Stomach (tissue), 9 donors: ENCODE measurements around the gene IGBP1. TPM values are rescaled to one million over a fixed set of nuclear protein-coding genes. Genes with fewer than 3 reads are reported as not detected.
"Not testable (repeated sequence)": the region's sequence is repeated elsewhere in the genome, so short reads cannot be mapped to it uniquely, and the experiment has no call there.

Experiments
- DNase-seq, 2 donors: peaks; one replicate each; pipeline versions ENCODE4 v3.0.0 to v3.0.0-alpha.2; 2013 to 2019
- H3K27ac ChIP-seq, 5 donors: fragments of 200-600 bp in 4 of 5; sonication (generic) in 4 of 5; one replicate each; pipeline ENCODE4 v1.5.1; 2013 to 2019; ENCODE audit warnings: mild to moderate bottlenecking in 1 of 5, moderate library complexity in 1 of 5
- H3K27me3 ChIP-seq, 3 donors: fragments of 200-600 bp; sonication (generic); one replicate each; pipeline ENCODE4 v1.5.1; 2017 to 2019; ENCODE audit warnings: mixed run types in 1 of 3
- H3K36me3 ChIP-seq, 4 donors: fragments of 200-600 bp; sonication (generic); 1 replicate in 3 of 4; 2 replicates in 1 of 4; pipeline ENCODE4 v1.5.1; 2016 to 2019
- H3K4me1 ChIP-seq, 4 donors: fragments of 200-600 bp; sonication (generic); one replicate each; pipeline ENCODE4 v1.5.1; 2016 to 2019
- H3K4me3 ChIP-seq, 4 donors: fragments of 200-600 bp; sonication (generic) in 3 of 4; one replicate each; pipeline ENCODE4 v1.5.1; 2016 to 2019; ENCODE audit warnings: mild to moderate bottlenecking in 1 of 4
- H3K9me3 ChIP-seq, 4 donors: fragments of 200-600 bp; sonication (generic); one replicate each; pipeline ENCODE4 v1.5.1; 2016 to 2019
- EP300 ChIP-seq: sonication (generic); formaldehyde crosslinking; IDR thresholded peaks from one replicate; pipeline ENCODE4 v1.6.1; 2017; ENCODE audit warnings: antibody characterized with exemption
- POLR2A ChIP-seq, 4 donors: fragments of 450-650 bp; IDR thresholded peaks; one replicate each; pipeline ENCODE4 v1.6.1; 2016; ENCODE audit warnings: antibody characterized with exemption in 4 of 4, control low read depth in 2 of 4, mild to moderate bottlenecking in 1 of 4, moderate library complexity in 1 of 4
- POLR2AphosphoS5 ChIP-seq, 3 donors: sonication (generic); formaldehyde crosslinking; IDR thresholded peaks; one replicate each; pipeline ENCODE4 v1.6.1; 2016; ENCODE audit warnings: antibody characterized with exemption in 3 of 3
- WGBS, 5 donors: extraction: QIAGEN DNeasy Blood & Tissue Kit in 3 of 5; methylation state at CpG; one replicate each; pipeline versions ENCODE4 v1.1.5 to v1.1.7; 2013 to 2018; 5-methylcytosine and 5-hydroxymethylcytosine counted together
- intact Hi-C: fragments of 100-400 bp; cut with DNase I; formaldehyde crosslinking; loops from one replicate; pipeline ENCODE4 v1.15.1; 2023; ENCODE audit warnings: low total_unique reads
- polyA plus RNA-seq, 3 donors: library from polyadenylated mRNA; stranded (reverse); fragments of 200-250 nt; gene quantifications; one replicate each; pipeline ENCODE4 v1.2.3, GENCODE V29; 2013
- total RNA-seq, 5 donors: library from RNA; depleted of rRNA; stranded (reverse); fragments of >200 nt; gene quantifications; one replicate each; pipeline versions ENCODE4 v1.1.0 to v1.2.3, GENCODE V29; 2014 to 2016
- TF ChIP-seq, protein P1 (sequence below), 7 experiments: fragments of 450-650 bp in 4 of 7; fragments of 200-600 bp in 3 of 7; sonication (generic) in 3 of 7; IDR thresholded peaks; one replicate each; pipeline ENCODE4 v1.5.1; 2016 to 2019; ENCODE audit warnings: antibody characterized with exemption in 7 of 7, control low read depth in 2 of 7, mild to moderate bottlenecking in 1 of 7
- donor health status: healthy with polysubstance abuse.
- donor health status: Bipolar disorder and iron deficiency.
- donor health status: healthy.

Gene IGBP1
- total and polyA plus RNA-seq, 8 donors = 24.6 to 130 (median 67.2) TPM

DNA sequence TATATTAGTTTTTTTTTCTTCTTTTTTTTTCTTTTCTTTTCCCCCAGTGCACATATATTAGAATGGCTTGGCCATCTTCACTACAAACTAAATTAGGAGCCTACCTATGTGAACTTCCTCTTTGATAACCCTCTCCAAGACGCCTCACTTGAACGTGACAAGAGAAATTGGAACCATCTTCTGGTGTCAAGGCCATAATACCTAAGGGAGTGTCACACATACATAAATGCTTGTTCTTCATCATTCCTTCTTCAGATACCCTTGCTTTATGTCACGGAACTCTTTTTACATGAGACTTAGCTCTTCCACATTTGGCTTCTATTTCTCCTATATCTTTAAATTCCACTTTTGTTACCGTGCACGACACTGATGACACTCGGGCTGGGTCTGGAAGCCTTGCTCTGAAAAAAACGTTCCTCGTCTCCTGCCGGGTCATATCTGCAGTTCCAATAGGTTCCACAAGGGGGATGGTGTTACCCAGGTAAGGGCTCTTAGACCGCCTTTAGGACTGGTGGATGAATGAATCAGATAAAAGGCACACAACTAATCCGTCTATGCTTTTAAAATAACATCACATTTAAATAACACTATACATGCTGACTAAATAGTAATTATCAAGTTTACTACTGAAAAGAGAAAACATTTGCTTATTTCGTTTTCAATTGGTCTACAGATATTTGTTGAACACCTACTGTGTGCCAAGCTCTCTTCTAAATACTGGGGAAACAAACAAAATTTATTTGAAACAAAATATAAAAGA is 63.9 kb downstream of the IGBP1 start:
- intact Hi-C loops = no loop called here

DNA sequence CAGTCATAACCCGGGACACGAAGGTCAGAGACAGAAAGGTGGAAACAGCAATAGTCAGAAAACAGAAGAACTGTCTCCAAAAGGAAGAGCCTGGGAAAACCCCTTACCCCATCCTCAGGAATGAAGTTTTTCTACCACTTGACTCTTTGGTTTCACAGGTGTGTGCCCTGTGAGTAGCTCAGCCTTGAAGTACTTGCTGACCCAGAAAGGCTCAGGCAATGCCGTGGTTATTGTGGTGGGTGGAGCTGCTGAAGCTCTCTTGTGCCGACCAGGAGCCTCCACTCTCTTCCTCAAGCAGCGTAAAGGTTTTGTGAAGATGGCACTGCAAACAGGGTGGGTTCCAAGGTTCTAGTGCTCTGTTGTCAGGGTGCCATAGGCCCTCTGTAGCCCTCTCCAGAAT is 68.5 kb downstream of the IGBP1 start:
- Histone ChIP-seq H3K27ac (no peak overlapping the region), H3K27me3 (peaks cover 0 to 7% (median 0%) of the 10 kb centered on the region in 3 donors), H3K36me3 (no peaks in the 10 kb centered on the region), H3K4me3 (no peak overlapping the region), H3K4me1 (no peaks in the 10 kb centered on the region), H3K9me3 (no peaks in the 10 kb centered on the region)
- TF ChIP-seq, protein P1, sequence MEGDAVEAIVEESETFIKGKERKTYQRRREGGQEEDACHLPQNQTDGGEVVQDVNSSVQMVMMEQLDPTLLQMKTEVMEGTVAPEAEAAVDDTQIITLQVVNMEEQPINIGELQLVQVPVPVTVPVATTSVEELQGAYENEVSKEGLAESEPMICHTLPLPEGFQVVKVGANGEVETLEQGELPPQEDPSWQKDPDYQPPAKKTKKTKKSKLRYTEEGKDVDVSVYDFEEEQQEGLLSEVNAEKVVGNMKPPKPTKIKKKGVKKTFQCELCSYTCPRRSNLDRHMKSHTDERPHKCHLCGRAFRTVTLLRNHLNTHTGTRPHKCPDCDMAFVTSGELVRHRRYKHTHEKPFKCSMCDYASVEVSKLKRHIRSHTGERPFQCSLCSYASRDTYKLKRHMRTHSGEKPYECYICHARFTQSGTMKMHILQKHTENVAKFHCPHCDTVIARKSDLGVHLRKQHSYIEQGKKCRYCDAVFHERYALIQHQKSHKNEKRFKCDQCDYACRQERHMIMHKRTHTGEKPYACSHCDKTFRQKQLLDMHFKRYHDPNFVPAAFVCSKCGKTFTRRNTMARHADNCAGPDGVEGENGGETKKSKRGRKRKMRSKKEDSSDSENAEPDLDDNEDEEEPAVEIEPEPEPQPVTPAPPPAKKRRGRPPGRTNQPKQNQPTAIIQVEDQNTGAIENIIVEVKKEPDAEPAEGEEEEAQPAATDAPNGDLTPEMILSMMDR (IDR thresholded peaks at IDR 0.05) = no peak
- TF ChIP-seq EP300 = no peak
- no peak for TF ChIP-seq POLR2AphosphoS5 (IDR thresholded peaks at IDR 0.05)
- TF ChIP-seq POLR2A (IDR thresholded peaks at IDR 0.05) = no peak
- WGBS, 5 donors = 78 to 94% (median 79%) methylated on average over 2 to 5 of the region's 5 CpGs
- no peak for DNase-seq
- intact Hi-C loops = no loop called here

More for the DNA sequence above, 63.9 kb downstream of the IGBP1 start:
- Histone ChIP-seq H3K9me3 (peaks cover 0 to 16% (median 3%) of the 10 kb centered on the region in 4 donors), H3K4me3 (no peak overlapping the region), H3K27me3 (peaks cover 0 to 7% (median 0%) of the 10 kb centered on the region in 3 donors), H3K27ac (no peak overlapping the region), H3K36me3 (no peaks in the 10 kb centered on the region), H3K4me1 (no peaks in the 10 kb centered on the region)
- TF ChIP-seq, protein P1 (IDR thresholded peaks at IDR 0.05) = peak in 4 of 7 experiments; percentile 40 to 57 (median 52)
- no peak for TF ChIP-seq POLR2A (IDR thresholded peaks at IDR 0.05)
- 6 to 18% (median 12%) methylated on average over 12 of the region's 12 CpGs for WGBS, 5 donors
- DNase-seq = peak; percentile 51 to 64

DNA sequence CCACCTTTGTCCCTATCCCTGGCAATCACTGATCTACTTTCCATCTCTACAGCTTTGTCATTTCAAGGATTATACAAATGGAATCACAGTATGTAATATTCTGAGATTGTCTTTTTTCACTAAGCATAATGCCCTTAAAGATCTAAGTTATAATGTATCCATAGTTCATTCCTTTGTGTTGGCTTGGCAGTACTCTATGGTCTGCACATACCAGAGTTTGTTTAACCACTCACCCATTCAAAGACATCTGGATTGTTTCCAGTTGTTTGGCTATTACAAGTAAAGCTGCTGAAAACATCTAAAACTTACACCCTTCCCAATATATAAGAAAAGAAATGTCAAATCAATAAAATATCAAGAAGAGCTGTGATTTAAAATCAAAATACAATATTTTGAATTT is 75.2 kb downstream of the IGBP1 start:
- Histone ChIP-seq H3K9me3 (no peaks in the 10 kb centered on the region), H3K27me3 (no peaks in the 10 kb centered on the region), H3K4me3 (no peak overlapping the region), H3K27ac (no peak overlapping the region), H3K4me1 (no peaks in the 10 kb centered on the region), H3K36me3 (no peaks in the 10 kb centered on the region)
- intact Hi-C loops = no loop called here
- TF ChIP-seq POLR2AphosphoS5 (IDR thresholded peaks at IDR 0.05) = no peak
- no peak for TF ChIP-seq POLR2A (IDR thresholded peaks at IDR 0.05)
- TF ChIP-seq, protein P1 (IDR thresholded peaks at IDR 0.05) = no peak
- TF ChIP-seq EP300 = no peak
- no peak for DNase-seq

DNA sequence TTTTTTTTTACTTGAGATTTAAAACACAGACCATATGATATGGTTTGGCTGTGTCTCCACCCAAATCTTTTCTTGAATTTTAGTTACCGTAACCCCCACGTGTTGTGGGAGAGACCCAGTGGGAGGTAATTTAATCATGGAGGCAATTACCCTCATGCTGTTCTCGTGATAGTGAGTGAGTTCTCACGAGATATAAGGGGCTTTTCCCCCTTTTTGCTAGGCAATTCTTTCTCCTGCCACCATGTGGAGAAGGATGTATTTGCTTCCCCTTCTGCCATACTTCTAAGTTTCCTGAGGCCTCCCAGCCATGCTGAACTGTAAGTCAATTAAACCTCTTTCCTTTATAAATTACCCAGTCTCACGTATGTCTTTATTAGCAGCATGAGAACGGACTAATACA is 76.3 kb downstream of the IGBP1 start:
- H3K4me3 ChIP-seq, H3K36me3 ChIP-seq, H3K27me3 ChIP-seq, intact Hi-C loops, H3K4me1 ChIP-seq, H3K27ac ChIP-seq, H3K9me3 ChIP-seq, DNase-seq: not testable (repeated sequence)
- WGBS, 5 donors = 52 to 86% (median 58%) methylated on average over 2 to 6 of the region's 6 CpGs

Other genes with a start within 250 kb of the IGBP1 start
- not detected for gene AWAT2, start 83.5 kb upstream of the IGBP1 start, total RNA-seq
- not detected for gene AWAT2, start 83.5 kb upstream of the IGBP1 start, polyA plus RNA-seq
- not detected for gene OTUD6A, start 71.0 kb upstream of the IGBP1 start, total RNA-seq
- not detected for gene OTUD6A, start 71.0 kb upstream of the IGBP1 start, polyA plus RNA-seq
- not detected for gene DGAT2L6, start 44.0 kb downstream of the IGBP1 start, total RNA-seq
- gene DGAT2L6, start 44.0 kb downstream of the IGBP1 start, polyA plus RNA-seq = not detected
- not detected for gene AWAT1, start 101.2 kb downstream of the IGBP1 start, total RNA-seq
- gene AWAT1, start 101.2 kb downstream of the IGBP1 start, polyA plus RNA-seq = not detected
- under 1 TPM in 2 of 5 donors, not detected in 3; 0.73 to 0.89 TPM for gene P2RY4, start 126.8 kb downstream of the IGBP1 start, total RNA-seq
- not detected for gene P2RY4, start 126.8 kb downstream of the IGBP1 start, polyA plus RNA-seq
- gene ARR3, start 134.9 kb downstream of the IGBP1 start, total RNA-seq = not detected
- not detected for gene ARR3, start 134.9 kb downstream of the IGBP1 start, polyA plus RNA-seq
- not detected for gene RAB41, start 148.7 kb downstream of the IGBP1 start, total RNA-seq
- not detected for gene RAB41, start 148.7 kb downstream of the IGBP1 start, polyA plus RNA-seq
- gene PDZD11, start 156.5 kb downstream of the IGBP1 start, total RNA-seq = 100 to 1,000 TPM in 1 of 5 donors, 10 to 100 TPM in 2, 1 to 10 TPM in 2; 2.3 to 172 (median 27.4) TPM
- 10 to 100 TPM; 53.4 to 75.8 (median 58.3) TPM for gene PDZD11, start 156.5 kb downstream of the IGBP1 start, polyA plus RNA-seq
- gene KIF4A, start 156.7 kb downstream of the IGBP1 start, total RNA-seq = 10 to 100 TPM in 2 of 5 donors, 1 to 10 TPM in 2, not detected in 1; 2.0 to 26.9 (median 8.5) TPM
- gene KIF4A, start 156.7 kb downstream of the IGBP1 start, polyA plus RNA-seq = 1 to 10 TPM in 2 of 3 donors, under 1 TPM in 1; 0.31 to 1.8 (median 1.2) TPM